ENCODE measurements around the gene DCAF11.

Gene DCAF11

GRCh38 chr14:24081739-24082211, 32.8 kb upstream of the DCAF11 start:
- H2BK120ac ChIP-seq (ENCODE audit: insufficient read depth, low read length, poor library complexity): no peak overlapping the region
- H4K8ac ChIP-seq (ENCODE audit: low read depth, low read length): peak overlapping the region; percentile 47
- H4K12ac ChIP-seq (ENCODE audit: low read depth, low read length): no peak overlapping the region
- peak overlapping the region; percentile 97 for H3K4me2 ChIP-seq (ENCODE audit: low read length)
- no peaks in the 10 kb centered on the region for H3K79me1 ChIP-seq (ENCODE audit: low read length)
- no CpG with 5 or more reads among the region's 26 CpGs for whole genome bisulfite sequencing (ENCODE audit: extremely low coverage, insufficient coverage, insufficient read length)
- H3K79me2 ChIP-seq (ENCODE audit: control insufficient read depth, insufficient read depth, low read length, poor library complexity): no peaks in the 10 kb centered on the region
- H3K9ac ChIP-seq (ENCODE audit: low read length): no peak overlapping the region
- H3K9me3 ChIP-seq (ENCODE audit: insufficient read depth, low read depth, low read length): peaks cover 1% of the 10 kb centered on the region
- H3K4ac ChIP-seq (ENCODE audit: low read depth, low read length): no peak overlapping the region
- DNase-seq: peak in 1 of 2 donors; percentile 3
- H3K27me3 ChIP-seq (ENCODE audit: insufficient read depth, low read length): peaks cover 14% of the 10 kb centered on the region
- peak overlapping the region; percentile 71 for H3K4me3 ChIP-seq (ENCODE audit: low read depth, low read length)
- H2AK5ac ChIP-seq (ENCODE audit: low read length): no peak overlapping the region
- H2BK12ac ChIP-seq (ENCODE audit: low read length): no peak overlapping the region
- no peak overlapping the region for H3K27ac ChIP-seq (ENCODE audit: low read depth, low read length)
- no peak overlapping the region for H3K23ac ChIP-seq (ENCODE audit: low read length)
- H3K18ac ChIP-seq (ENCODE audit: low read length): no peak overlapping the region
- H3K36me3 ChIP-seq (ENCODE audit: control insufficient read depth in 1 of 2, insufficient read depth in 2 of 2, low read length in 2 of 2): no peaks in the 10 kb centered on the region
- H3K4me1 ChIP-seq (ENCODE audit: control insufficient read depth in 1 of 2, insufficient read depth in 2 of 2, low read length in 2 of 2): peaks cover 3 to 6% of the 10 kb centered on the region in 2 experiments
- H4K91ac ChIP-seq (ENCODE audit: low read depth, low read length): no peak overlapping the region
- no peak overlapping the region for H3K14ac ChIP-seq (ENCODE audit: low read length)
- H2AFZ ChIP-seq (ENCODE audit: insufficient read depth, low read length, poor library complexity): no peak overlapping the region
- no peak overlapping the region for H2BK5ac ChIP-seq (ENCODE audit: low read depth, low read length, poor library complexity)

- Histone ChIP-seq H2BK120ac (ENCODE audit: insufficient read depth, low read length, poor library complexity) (no peak overlapping the region), H4K12ac (ENCODE audit: low read depth, low read length) (no peak overlapping the region), H2AK5ac (ENCODE audit: low read length) (no peak overlapping the region), H3K36me3 (ENCODE audit: control insufficient read depth in 1 of 2, insufficient read depth in 2 of 2, low read length in 2 of 2) (no peaks in the 10 kb centered on the region), H3K4me3 (ENCODE audit: low read depth, low read length) (no peak overlapping the region), H4K8ac (ENCODE audit: low read depth, low read length) (no peak overlapping the region), H3K9ac (ENCODE audit: low read length) (no peak overlapping the region), H3K27me3 (ENCODE audit: insufficient read depth, low read length) (peaks cover 14% of the 10 kb centered on the region), H2BK12ac (ENCODE audit: low read length) (no peak overlapping the region), H3K18ac (ENCODE audit: low read length) (no peak overlapping the region), H3K4me2 (ENCODE audit: low read length) (no peak overlapping the region), H3K79me1 (ENCODE audit: low read length) (no peaks in the 10 kb centered on the region), H3K27ac (ENCODE audit: low read depth, low read length) (no peak overlapping the region), H3K23ac (ENCODE audit: low read length) (no peak overlapping the region), H3K4ac (ENCODE audit: low read depth, low read length) (no peak overlapping the region), H2AFZ (ENCODE audit: insufficient read depth, low read length, poor library complexity) (no peak overlapping the region), H3K79me2 (ENCODE audit: control insufficient read depth, insufficient read depth, low read length, poor library complexity) (no peaks in the 10 kb centered on the region), H2BK5ac (ENCODE audit: low read depth, low read length, poor library complexity) (no peak overlapping the region), H4K91ac (ENCODE audit: low read depth, low read length) (no peak overlapping the region), H3K9me3 (ENCODE audit: insufficient read depth, low read depth, low read length) (no peaks in the 10 kb centered on the region), H3K14ac (ENCODE audit: low read length) (no peak overlapping the region), H3K4me1 (ENCODE audit: control insufficient read depth in 1 of 2, insufficient read depth in 2 of 2, low read length in 2 of 2) (peaks cover 3 to 6% of the 10 kb centered on the region in 2 experiments)
- no peak for DNase-seq
- WGBS (ENCODE audit: extremely low coverage, insufficient coverage, insufficient read length): no CpG with 5 or more reads among the region's 5 CpGs
These were observed 32.0 kb upstream of the DCAF11 start for GRCh38 chr14:24082411-24083080.

GRCh38 chr14:24083462-24083861, 31.1 kb upstream of the DCAF11 start:
- H3K36me3 ChIP-seq (ENCODE audit: control insufficient read depth in 1 of 2, insufficient read depth in 2 of 2, low read length in 2 of 2): no peaks in the 10 kb centered on the region
- H3K9ac ChIP-seq (ENCODE audit: low read length): no peak overlapping the region
- H3K79me1 ChIP-seq (ENCODE audit: low read length): no peaks in the 10 kb centered on the region
- H3K9me3 ChIP-seq (ENCODE audit: insufficient read depth, low read depth, low read length): no peaks in the 10 kb centered on the region
- H2BK120ac ChIP-seq (ENCODE audit: insufficient read depth, low read length, poor library complexity): no peak overlapping the region
- H4K12ac ChIP-seq (ENCODE audit: low read depth, low read length): no peak overlapping the region
- H2BK5ac ChIP-seq (ENCODE audit: low read depth, low read length, poor library complexity): no peak overlapping the region
- no peak overlapping the region for H3K14ac ChIP-seq (ENCODE audit: low read length)
- H3K79me2 ChIP-seq (ENCODE audit: control insufficient read depth, insufficient read depth, low read length, poor library complexity): no peaks in the 10 kb centered on the region
- H2BK12ac ChIP-seq (ENCODE audit: low read length): no peak overlapping the region
- DNase-seq: no peak
- H2AFZ ChIP-seq (ENCODE audit: insufficient read depth, low read length, poor library complexity): no peak overlapping the region
- H4K91ac ChIP-seq (ENCODE audit: low read depth, low read length): no peak overlapping the region
- no peak overlapping the region for H4K8ac ChIP-seq (ENCODE audit: low read depth, low read length)
- H3K4ac ChIP-seq (ENCODE audit: low read depth, low read length): no peak overlapping the region
- no peak overlapping the region for H3K27ac ChIP-seq (ENCODE audit: low read depth, low read length)
- peaks cover 14% of the 10 kb centered on the region for H3K27me3 ChIP-seq (ENCODE audit: insufficient read depth, low read length)
- H2AK5ac ChIP-seq (ENCODE audit: low read length): no peak overlapping the region
- no peak overlapping the region for H3K4me2 ChIP-seq (ENCODE audit: low read length)
- no CpG with 5 or more reads among the region's 3 CpGs for WGBS (ENCODE audit: extremely low coverage, insufficient coverage, insufficient read length)
- no peak overlapping the region for H3K23ac ChIP-seq (ENCODE audit: low read length)
- H3K4me3 ChIP-seq (ENCODE audit: low read depth, low read length): no peak overlapping the region
- H3K18ac ChIP-seq (ENCODE audit: low read length): no peak overlapping the region
- peaks cover 3 to 6% of the 10 kb centered on the region in 2 experiments for H3K4me1 ChIP-seq (ENCODE audit: control insufficient read depth in 1 of 2, insufficient read depth in 2 of 2, low read length in 2 of 2)

- Histone ChIP-seq H4K8ac (ENCODE audit: low read depth, low read length) (no peak overlapping the region), H4K91ac (ENCODE audit: low read depth, low read length) (no peak overlapping the region), H3K18ac (ENCODE audit: low read length) (no peak overlapping the region), H4K12ac (ENCODE audit: low read depth, low read length) (no peak overlapping the region), H2BK5ac (ENCODE audit: low read depth, low read length, poor library complexity) (no peak overlapping the region), H3K4me2 (ENCODE audit: low read length) (no peak overlapping the region), H3K4me1 (ENCODE audit: control insufficient read depth in 1 of 2, insufficient read depth in 2 of 2, low read length in 2 of 2) (peaks cover 3 to 6% of the 10 kb centered on the region in 2 experiments), H3K27me3 (ENCODE audit: insufficient read depth, low read length) (peaks cover 14% of the 10 kb centered on the region), H3K4ac (ENCODE audit: low read depth, low read length) (no peak overlapping the region), H3K79me2 (ENCODE audit: control insufficient read depth, insufficient read depth, low read length, poor library complexity) (no peaks in the 10 kb centered on the region), H3K9ac (ENCODE audit: low read length) (no peak overlapping the region), H2AK5ac (ENCODE audit: low read length) (no peak overlapping the region), H3K14ac (ENCODE audit: low read length) (no peak overlapping the region), H3K23ac (ENCODE audit: low read length) (no peak overlapping the region), H2BK120ac (ENCODE audit: insufficient read depth, low read length, poor library complexity) (no peak overlapping the region), H2AFZ (ENCODE audit: insufficient read depth, low read length, poor library complexity) (no peak overlapping the region), H2BK12ac (ENCODE audit: low read length) (no peak overlapping the region), H3K27ac (ENCODE audit: low read depth, low read length) (no peak overlapping the region), H3K36me3 (ENCODE audit: control insufficient read depth in 1 of 2, insufficient read depth in 2 of 2, low read length in 2 of 2) (no peaks in the 10 kb centered on the region), H3K9me3 (ENCODE audit: insufficient read depth, low read depth, low read length) (no peaks in the 10 kb centered on the region), H3K4me3 (ENCODE audit: low read depth, low read length) (no peak overlapping the region), H3K79me1 (ENCODE audit: low read length) (no peaks in the 10 kb centered on the region)
- no peak for DNase-seq
- no CpG with 5 or more reads among the region's 2 CpGs for WGBS (ENCODE audit: extremely low coverage, insufficient coverage, insufficient read length)
These were observed 30.1 kb upstream of the DCAF11 start for GRCh38 chr14:24084440-24084839.
